HG02610 (cell line): Measurements from ENCODE around the gene POC1A.
"Not testable (repeated sequence)": the region's sequence is repeated elsewhere in the genome, so short reads cannot be mapped to it uniquely, and the experiment has no call there.

Experiments used
- ATAC-seq: cut with Tn5 transposase; IDR thresholded peaks from one replicate; pipeline ENCODE4 v1.9.1; 2021; ENCODE audit warnings: mild to moderate bottlenecking, moderate library complexity; ENCODE audit not compliant: unreplicated experiment

POC1A gene

DNA sequence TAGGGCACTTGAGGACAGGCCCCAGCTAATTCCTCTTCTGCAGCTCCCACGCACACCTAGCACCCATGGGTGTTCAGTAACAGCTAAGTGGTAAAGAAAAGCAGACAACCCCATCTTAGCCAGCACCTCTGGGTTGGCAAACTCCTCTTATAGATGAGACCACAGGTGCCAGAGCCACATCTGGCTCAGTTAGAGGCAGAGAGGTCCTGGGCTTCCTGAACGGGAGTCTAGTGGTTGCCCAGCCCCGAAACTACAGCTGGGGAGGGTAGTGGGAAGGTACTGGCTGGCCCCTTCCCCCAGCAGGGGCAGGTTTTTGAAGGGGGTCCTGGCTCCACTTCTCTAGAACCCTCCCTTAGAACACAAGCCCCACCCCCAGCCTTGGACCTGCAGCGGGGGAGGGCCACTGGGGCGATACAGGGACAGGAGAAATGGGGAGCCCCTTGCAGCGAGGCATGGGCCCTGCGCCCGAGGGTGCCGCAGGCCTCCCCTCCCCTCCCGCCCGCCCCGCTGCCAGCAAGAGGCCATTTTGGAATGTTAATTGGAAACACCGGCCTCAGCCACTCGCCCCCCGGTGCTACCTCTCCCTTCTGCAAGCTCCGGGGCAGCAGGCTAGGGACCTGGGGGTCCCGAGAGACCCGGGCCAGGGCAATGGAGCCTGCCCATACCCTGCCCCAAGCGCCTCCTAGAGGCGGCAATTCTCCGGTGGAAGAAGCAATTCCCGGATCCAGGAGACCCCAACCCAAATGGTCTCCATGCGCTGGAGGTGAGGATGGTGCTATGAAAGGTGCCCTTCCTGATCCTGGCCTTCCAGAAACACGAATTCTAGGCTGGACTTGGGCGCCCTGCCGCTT is 99.3 kb downstream of the POC1A start:
- no peak for ATAC-seq

DNA sequence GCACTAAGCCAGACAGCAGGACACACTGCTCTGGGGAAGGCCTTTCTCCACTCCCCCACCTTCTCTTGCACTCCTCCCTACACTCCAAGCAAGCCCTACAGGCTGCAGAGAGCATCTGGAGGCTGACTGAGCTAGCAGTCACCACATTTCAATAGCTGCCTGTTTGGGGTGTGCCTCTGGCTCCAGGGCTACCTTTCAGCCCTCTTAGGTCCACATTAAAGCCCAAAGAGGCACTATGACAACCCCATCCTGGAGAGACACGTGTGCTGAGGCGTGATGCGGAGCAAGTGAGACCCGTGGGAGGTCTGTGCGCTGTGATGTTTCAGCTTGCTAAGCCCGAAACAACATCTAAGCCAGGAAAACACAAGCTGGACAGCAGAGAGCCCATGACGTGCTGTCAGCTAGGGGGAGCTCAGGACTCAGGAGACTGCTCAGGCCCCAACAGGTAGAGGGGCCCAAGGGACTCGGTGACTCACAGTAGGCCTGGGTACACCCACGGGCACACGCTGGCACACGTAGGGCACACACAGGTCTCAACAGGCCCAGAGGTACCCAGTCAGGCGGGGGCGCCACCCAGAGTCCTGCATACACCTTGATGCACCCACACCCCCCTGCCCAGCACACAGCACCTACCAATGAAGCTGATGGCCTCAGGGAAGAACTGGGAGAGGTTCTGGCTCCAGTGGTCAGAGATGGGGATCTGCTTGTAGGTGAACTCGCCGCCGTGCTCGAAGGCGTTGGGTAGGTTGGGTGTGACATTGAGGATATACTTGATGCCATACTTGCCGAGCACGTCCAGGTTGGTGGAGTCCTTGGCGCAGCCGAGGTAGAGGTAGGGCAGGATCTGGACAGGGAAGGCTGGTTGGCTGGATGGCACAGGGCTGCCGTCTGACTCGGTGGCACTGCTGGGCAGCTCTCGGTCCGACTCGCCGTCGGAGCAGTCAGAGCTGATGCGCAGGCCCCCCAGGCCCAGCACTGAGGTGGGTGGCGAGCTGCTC is 100.6 kb downstream of the POC1A start:
- no peak for ATAC-seq

DNA sequence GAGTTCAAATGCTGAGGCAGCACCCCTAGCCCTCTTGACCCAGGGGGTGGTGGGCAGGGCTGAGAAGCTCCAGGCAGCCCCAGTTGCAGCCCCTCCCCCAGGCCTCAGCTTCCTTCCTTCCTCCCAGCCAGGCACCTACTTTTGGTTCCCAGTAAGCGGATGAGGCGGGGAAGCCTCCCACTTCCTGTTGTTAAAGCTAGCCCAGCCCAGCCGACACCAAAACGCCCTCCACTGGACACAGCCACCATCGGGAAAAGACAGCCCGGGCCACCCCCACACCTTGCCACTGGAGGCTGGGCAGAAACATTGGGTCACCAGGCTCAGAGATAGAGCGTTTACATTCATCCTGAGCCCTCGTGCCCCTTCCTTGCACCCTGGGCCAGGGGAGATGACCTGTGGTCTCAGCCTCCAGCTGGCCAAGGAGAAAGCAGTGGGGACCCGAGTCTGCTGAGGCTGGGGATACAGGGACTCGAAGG is 101.4 kb downstream of the POC1A start:
- ATAC-seq = no peak

DNA sequence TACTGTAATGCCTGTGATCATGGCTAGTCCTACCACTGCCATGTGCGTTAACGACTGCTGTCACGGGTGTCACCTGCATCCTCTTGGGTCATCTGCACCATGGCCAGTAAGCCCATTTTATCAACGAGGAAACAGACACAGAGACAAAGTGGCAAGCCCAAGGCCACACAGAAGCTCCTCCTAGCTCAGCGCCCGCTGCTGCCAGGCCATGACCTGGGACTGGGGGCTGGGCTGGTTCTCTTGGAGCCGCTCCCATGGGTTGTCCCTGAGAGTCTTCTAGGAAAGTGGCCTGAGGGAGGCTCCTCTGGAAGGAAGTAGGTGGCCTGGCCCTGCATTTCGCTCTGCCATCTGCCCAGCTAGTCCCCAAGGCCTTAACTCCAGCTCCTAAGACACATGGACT is 102.8 kb downstream of the POC1A start:
- no peak for ATAC-seq

DNA sequence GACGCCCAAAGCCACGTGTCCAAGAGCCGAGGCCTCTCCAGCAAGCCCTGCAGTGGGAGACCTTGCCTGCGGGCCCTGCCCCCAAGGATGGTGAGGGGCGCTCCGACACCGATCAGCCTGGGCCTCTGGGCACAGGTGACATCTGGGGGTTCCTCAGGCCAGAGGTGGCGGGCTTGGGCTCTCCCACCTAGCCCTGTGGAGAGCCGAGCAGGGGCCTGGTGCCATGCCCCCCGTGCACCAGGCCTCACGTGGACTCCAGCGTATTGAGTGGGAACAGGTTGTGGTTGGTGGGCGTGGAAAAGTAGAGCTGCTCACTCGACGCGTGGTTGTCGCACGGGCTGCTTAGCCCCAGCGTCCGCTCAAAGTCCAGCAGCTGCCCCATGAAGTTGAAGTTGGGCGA is 103.7 kb downstream of the POC1A start:
- ATAC-seq = no peak

DNA sequence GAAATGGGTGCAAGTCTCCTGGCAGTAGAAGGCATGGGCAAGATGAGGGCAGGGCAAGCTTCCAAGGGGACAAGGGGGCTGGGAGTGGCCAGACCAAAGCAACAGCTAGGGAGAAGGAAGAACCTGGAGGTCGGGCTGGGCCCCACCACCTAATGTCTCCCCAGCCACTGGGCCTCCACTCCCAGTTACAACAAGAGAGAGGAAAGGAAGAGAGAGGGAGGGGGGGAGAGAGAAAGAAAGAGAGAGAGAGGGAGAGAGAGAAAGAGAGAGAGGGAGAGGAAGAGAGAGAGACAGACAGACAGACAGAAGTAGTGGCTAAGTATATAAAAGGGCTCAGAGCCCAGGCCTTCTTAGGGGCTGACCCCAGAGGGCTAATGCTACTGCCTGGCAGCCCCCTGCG is 104.7 kb downstream of the POC1A start:
- no peak for ATAC-seq

DNA sequence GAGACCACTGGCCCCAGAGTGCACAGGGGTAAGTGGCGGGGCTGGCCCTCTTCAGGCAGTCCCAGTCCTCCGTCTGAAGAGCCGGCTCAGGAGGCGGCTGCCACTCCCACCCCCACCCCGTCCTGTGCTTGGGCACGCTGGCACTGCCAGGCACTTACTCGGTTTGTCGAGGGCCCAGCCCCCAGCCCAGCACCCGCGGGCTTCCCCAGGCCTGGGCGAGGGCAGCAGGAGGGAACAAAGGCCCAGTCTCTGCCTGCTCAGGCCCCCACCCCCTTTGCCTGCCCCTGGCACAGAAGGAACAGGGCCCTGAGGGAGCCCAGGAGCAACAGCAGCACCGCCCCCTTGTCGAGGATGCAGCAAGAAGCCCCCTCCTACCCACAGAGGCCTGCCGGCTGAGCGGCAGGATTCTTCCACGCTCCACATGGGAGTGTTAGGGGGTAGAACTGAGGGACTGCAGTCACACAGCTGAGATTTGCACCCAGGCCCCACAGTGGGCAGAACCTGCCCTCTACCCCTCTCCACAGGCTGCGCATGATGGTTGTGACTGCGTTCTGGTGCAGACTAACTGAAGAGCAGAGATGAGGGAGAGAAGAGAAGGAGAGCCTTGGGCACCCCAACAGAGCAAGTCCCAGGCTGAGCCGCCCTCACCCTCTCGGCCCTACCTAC is 106.8 kb downstream of the POC1A start:
- no peak for ATAC-seq

DNA sequence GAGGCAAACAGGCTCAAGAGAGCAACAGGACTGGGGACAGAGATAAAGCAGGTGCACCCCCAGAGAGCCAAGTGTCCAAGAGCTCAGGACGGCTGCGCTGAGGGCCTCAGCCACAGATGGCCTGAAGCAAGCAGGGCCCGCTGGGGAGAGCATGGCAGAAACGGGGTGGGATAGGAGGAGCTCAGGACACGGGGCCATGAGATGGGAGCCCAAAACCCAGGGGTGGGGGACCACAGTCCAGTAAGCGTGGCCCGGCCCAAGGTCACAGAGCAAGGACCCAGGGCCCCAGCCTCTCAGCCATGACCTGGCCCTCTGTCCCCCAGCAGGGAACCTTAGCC is 107.4 kb downstream of the POC1A start:
- no peak for ATAC-seq

DNA sequence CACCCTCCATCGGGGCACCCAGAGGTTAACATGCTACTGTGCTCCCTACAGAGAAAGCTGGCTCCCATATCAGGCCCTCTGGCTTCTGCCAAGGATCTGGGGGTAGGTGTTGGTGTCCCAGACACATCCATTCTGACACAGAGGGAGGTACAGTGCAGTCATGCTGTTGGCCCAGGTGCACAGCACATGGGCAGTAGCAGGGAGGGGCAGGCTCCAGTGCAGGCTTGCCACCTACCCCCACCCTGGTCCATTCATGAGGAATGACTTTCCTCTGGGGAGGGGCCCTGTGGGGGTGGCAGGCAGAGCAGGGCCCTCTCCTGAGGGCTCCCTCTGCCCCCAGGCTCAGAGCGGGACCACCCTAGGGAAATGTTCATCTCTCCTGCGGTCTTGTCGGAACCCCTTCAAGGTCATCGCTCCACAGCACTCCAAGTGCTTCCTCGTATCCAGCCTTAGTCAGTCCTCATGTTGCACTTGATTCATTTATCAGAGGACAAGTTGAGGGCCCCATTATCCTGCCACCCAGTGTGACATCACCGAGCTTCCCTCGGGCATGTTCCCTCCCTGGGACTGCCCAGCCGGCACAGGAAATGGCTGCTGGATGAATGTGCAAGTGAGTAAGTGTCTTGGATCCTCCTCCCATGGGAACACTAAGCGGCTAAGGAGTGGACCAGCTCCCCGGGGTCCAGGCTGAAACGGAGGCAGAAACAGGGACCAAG is 107.9 kb downstream of the POC1A start:
- ATAC-seq = no peak

DNA sequence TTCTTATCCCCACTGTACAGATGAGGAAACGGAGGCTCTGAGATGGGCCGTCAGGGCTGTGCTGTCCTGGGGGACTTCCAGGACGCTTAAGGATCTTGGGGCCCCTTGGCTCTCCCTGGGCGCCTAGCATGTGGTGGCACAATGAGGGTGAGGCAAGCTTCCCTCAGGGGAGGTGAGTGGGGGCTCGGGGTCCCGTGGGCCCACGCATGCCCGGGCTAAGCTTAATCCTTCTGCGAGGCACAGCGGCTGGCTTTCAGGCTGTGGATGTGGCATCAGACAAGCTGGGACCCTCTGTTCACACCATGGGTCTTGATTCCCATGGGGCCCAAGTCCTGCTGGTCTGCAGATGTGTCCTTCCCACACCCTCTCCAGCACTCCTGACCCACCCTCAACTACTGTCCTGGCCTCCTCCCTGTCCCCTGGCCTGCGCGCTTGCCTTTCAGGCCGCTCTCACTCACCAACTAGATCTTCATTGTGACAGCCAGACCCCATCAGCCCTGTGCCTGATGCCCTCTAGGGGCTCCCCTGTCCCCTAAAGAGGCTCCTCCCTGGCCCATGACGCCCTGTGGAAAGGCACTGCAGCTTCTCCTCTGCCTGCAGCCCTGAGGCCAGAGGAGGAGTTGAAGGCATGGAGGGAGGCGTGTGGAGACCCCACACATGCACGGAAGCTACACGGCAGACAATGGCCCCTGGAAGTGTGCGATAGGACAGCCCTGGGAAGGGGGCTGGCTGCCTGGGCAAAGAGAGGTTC is 109.2 kb downstream of the POC1A start:
- ATAC-seq = no peak

DNA sequence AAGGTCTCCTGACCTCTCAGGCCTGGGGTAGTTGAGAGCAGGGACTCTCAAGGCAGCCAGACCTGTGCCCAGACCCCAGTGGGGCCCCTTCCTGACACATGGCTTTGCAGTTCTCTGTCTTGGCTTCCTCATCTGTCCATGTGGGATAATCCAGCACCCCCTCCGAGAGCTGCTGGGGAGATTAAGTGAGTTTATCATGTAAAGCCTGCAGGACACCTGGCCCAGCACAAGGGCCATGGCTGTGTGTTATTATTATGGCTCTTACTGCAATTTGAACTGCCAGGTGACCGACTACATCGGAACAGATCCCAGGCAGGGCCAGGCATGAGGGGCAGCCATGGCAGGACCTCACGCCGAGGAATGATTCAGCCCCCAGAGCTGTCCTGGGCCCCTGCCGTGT is 110.5 kb downstream of the POC1A start:
- no peak for ATAC-seq

DNA sequence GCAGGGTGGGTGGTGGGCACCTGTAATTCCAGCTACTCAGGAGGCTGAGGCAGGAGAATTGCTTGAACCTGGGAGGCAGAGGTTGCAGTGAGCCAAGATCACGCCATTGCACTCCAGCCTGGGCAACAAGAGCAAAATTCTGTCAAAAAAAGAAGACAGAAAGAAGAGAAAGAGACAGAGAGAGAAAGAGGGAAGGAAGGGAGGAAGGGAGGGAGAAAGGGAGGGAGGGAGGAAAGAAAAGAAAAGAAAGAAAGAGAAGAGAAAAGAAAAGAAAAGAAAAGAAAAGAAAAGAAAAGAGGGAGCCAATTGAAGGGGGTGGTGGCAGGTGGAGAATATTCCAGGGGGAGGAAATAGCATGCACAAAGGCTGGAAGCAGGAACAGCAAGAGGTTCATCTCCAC is 111.2 kb downstream of the POC1A start:
- not testable (repeated sequence) for ATAC-seq

DNA sequence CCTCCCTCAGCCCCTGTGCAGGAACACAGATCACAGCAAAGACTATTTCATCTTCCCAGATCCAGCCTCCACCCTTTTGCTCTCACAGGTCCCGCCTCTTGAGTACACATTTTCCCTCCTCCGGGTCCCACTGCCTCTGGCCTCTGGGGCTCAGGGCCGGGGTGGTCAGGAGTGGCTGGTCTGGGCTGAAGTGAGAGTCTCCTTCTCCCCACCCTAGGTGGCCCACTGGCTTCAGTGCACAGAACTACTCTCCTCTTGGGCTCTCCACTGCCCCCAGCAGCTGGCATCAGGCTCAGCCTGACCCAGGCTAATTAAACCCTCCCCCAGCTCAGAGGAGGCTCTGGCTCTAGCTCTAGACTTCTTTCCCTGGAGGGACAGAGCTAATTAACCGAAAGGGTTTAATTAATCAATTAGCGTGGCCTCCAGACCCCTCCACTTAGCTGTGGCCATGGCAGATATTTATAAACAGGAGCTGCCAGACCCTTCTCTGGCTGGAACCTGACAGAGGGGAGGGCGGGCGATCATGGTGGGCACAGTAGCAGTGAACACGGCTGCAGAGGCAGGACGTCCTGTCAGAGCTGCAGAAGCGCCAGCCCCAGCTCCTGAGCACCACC is 113.0 kb downstream of the POC1A start:
- ATAC-seq = no peak

DNA sequence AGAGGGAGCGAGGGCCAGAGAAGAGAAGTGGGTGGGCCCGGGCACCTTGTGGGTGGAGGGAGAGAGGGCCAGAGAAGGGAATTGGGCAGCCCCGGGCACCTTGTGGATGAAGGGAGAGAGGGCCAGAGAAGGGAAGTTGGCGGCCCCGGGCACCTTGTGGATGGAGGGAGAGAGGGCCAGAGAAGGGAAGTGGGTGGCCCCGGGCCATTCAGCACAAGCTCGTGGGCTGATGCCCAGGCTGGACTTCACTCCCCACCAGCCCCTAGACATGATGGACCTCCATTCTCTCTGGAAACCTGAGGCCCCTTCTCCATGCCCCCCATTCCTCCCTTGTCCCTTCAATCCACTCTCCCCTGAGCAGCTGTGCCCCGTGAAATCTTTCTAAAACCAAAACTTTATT is 113.6 kb downstream of the POC1A start:
- no peak for ATAC-seq

DNA sequence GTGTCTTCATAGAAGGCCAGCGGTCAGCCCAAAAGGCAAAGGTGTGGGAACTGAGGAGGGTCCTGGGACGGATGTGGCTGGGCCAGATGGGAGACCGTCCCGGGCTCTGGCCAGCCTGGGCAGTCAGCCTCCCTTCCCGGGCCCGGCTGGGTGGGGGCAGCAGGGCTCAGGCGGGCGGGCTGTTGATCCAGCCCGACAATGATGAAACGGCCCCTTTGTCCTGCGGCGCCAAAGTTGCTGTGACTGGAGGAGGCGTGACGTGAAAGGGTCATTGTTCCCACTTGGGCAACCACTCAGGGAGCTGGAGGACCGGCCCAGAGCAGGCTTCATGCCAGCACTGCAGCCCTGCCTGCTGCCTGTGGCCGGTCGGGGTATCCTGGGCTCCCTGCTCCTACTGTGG is 114.4 kb downstream of the POC1A start:
- ATAC-seq = no peak

DNA sequence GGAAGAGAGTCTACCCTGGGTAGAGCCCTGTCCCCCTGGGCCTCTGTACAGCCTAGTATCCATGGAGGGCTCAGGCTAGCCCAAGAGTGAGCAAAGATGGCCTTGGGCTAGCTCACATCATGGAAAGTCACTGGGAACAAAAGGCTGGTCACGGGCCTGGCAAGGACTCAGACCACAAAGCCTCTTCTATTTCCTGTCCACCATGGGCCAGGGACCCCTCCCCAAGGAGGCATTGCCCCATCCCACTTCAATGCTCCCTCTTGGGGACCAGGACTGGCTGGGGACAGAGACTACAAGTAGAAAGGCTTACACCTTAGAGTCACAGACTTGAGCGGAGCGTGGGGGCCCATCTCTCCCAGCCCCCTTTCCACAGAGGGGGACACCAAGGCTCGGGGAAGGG is 114.8 kb downstream of the POC1A start:
- no peak for ATAC-seq

DNA sequence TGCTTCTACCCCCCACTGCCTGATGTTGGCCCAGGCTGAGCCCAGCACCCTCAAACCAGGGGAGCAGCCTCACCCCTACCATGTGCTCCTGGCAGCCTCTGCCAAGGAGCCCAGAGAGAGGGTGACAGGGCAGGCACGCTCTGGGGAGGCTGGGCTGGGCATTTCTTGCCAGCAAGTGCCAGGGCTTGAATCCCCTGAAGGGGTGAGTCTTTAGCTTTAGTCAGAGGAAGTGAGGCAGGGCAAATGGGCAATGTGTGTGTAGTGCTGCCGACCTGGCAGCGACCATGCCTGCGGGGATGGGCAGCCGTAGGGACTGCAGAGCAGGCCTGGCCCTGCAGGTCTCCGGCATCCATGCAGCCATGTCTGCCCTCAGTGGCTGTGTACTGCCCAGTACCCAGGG is 116.0 kb downstream of the POC1A start:
- ATAC-seq = no peak

DNA sequence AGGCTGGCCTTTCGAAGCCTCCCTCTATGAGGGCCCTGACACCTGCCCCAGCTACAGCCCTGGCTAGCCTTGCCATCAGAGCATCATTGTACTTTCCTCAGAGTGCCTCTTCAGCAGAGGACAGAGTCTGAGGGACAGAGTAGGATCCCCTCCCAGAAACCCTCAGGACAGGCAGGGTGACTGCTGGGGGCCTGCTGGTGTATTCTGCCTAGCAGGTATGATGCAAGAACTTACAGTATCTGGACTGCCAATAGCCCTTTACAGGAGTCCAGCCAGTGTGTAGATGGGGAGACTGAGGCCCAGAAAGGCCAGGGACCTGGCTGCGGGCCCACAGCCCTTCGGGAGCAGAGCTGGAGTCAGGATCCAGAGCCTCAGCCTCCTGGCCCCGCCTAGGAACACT is 116.9 kb downstream of the POC1A start:
- ATAC-seq = no peak

DNA sequence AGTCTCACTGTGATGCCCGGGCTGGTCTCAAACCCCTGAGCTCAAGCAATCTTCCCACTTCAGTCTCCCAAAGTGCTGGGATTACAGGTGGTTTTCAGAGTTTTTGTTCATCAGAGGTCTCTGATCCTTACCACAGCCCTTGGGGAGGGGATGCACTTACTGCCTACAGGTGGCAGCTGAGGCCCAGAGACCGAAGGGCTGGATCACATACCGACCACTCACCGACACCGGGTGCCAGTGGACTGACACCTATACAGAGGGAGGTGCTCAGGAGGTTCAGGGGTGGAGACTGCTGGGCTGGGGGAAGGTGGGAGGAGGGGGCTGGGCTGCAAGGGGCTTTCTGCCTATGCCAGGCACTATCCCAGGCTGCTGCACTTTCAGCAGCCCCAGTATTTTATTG is 117.4 kb downstream of the POC1A start:
- ATAC-seq = no peak
